Astrocyte of the cerebellum (primary cell): Measurements from ENCODE around the gene CLCN3.
A peak's percentile ranks its signal among the peaks of the same experiment; 100 is the strongest.
"Not testable (repeated sequence)": the region's sequence is repeated elsewhere in the genome, so short reads cannot be mapped to it uniquely, and the experiment has no call there.

Experiments
- DNase-seq: peaks from one replicate; pipeline ENCODE4 v3.0.0-alpha.2; 2011; ENCODE audit warnings: low read depth
- H3K4me3 ChIP-seq: 2 replicates; pipeline ENCODE4 v1.5.1; 2011; ENCODE audit warnings: mild to moderate bottlenecking, low read depth, low read length, moderate library complexity
- CTCF ChIP-seq: IDR thresholded peaks from 2 replicates; pipeline ENCODE4 v1.5.1; 2012; ENCODE audit warnings: low read length, low read depth, moderate library complexity, mild to moderate bottlenecking; ENCODE audit errors: missing control alignments
- in situ Hi-C: cut with HindIII; loops from 2 replicates; pipeline ENCODE4 v1.10.0; 2017; ENCODE audit warnings: low sequenced_read_pairs

The CLCN3 gene

GRCh38 chr4:169619958-169620879, at the start of gene CLCN3:
Gene CLCN3 (plus strand): TSS chr4:169620578. CDS start chr4:169635929, 15,351 bp downstream.
- peak within 1 kb of the TSS; percentile 68 for H3K4me3 ChIP-seq
- in situ Hi-C loops, result no loop called here
- TF ChIP-seq CTCF, result no peak
- DNase-seq, result peak; percentile 88

DNA sequence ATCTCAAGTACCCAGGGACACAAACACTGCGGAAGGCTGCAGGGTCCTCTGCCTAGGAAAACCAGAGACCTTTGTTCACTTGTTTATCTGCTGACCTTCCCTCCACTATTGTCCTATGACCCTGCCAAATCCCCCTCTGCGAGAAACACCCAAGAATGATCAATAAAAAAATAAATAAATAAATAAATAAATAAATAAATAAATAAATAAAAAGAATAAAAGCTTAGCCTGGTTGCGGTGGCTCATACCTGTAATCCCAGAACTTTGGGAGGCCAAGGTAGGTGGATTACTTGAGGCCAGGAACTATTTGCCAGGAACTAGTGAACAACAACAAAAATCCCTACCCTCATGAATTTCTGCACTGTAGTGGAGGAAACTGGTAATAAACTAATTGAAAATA, 49.4 kb upstream of the CLCN3 start:
- in situ Hi-C loops, H3K4me3 ChIP-seq, DNase-seq: not testable (repeated sequence)

- DNase-seq, result no peak
- no peak for TF ChIP-seq CTCF
- in situ Hi-C loops, result no loop called here
- no peak overlapping the region for H3K4me3 ChIP-seq
These were observed 48.9 kb upstream of the CLCN3 start for GRCh38 chr4:169571435-169571834.

- no peak overlapping the region for H3K4me3 ChIP-seq
- TF ChIP-seq CTCF, result no peak
- in situ Hi-C loops, result no loop called here
- DNase-seq, result no peak
These were observed 46.5 kb upstream of the CLCN3 start for GRCh38 chr4:169573889-169574288.

- in situ Hi-C loops, result no loop called here
These were observed 38.2 kb upstream of the CLCN3 start for GRCh38 chr4:169582203-169582602.

DNA sequence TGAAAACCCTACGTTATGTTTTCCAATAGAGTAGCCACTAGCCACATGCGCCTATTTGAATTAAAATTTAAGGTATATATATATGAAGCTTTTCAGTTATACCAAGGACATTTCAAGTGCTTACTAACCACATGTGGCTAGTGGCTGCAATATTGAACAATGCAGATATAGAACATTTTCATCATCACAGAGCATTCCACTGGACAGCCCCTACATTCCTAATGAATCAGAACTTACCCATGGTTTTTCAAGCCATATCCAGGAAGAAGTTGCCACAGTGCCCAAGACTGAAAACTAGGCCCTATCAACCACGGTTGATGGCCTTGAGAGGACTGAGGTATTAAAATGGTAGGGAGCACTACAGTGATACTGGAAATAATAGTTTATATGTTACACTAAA, 37.7 kb upstream of the CLCN3 start:
- TF ChIP-seq CTCF, result no peak
- H3K4me3 ChIP-seq, result no peak overlapping the region
- DNase-seq, result no peak
- in situ Hi-C loops, result no loop called here

More at GRCh38 chr4:169582203-169582602, 38.2 kb upstream of the CLCN3 start:
- no peak for DNase-seq
- no peak for TF ChIP-seq CTCF
- H3K4me3 ChIP-seq, result no peak overlapping the region

DNA sequence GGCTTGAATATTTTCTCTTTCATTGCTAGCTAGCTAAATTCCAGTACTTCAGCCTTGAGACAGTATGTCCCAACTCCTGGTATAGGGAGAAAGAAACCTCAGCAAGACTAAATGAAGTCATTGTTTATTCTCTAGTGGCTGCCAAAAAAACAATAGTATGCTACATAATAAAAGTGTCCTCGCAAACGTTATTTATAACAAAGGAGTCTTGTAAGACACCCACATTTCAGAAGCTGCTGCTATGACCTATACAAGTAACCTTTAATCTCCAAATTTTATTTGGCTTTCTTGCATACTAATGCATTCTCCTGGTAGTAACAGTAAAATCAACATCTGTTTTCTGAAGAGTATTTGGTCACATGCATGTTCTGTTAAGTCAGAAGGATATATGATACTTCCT, 36.8 kb upstream of the CLCN3 start:
- no peak for TF ChIP-seq CTCF
- in situ Hi-C loops, result no loop called here
- H3K4me3 ChIP-seq, result no peak overlapping the region
- DNase-seq, result no peak
